ENCODE data around the gene ZCCHC14. TPM values are rescaled to one million over a fixed set of nuclear protein-coding genes. Genes with fewer than 3 reads are reported as not detected.

ZCCHC14 gene
- total RNA-seq, 1 experiment from 2014 or later = 28.2 TPM

DNA sequence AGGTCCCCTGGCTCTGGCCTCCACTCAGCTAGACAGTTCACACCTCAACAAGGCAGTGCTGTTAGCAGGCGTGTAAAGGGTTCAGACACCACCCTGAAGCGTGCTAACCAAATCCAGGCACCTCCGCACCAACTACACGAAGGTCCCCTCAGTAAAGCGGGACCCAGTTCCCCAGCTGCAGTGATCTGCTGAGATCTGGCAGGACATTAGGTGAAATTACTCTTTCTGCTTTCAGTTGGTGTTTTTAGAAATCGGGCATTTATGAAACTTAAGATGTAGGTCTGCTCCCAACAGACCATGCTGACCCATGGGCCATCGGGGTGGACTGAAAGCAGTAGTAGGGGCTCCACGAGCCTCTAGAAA is 136.4 kb downstream of the ZCCHC14 start:
- H3K27ac Mint-ChIP-seq (ENCODE audit: low read depth, unreplicated experiment) = no peak overlapping the region
- ChIA-PET POLR2A (interaction anchor here (0.6 to 0.7 kb wide), 3 partner anchors 13 to 793 kb away, joined by 3 to 6 read pairs (median 3); no protein-coding TSS in a partner anchor), CTCF (interaction anchor here (0.6 kb wide), 2 partner anchors 30 to 281 kb away, joined by 3 to 4 read pairs; no protein-coding TSS in a partner anchor)
- H3K4me1 Mint-ChIP-seq (ENCODE audit: insufficient read depth, unreplicated experiment) = no peaks in the 10 kb centered on the region
- no peak for DNase-seq (ENCODE audit: unreplicated experiment)
- intact Hi-C loops (cut with micrococcal nuclease) = no loop called here
- TF ChIP-seq, protein P1, sequence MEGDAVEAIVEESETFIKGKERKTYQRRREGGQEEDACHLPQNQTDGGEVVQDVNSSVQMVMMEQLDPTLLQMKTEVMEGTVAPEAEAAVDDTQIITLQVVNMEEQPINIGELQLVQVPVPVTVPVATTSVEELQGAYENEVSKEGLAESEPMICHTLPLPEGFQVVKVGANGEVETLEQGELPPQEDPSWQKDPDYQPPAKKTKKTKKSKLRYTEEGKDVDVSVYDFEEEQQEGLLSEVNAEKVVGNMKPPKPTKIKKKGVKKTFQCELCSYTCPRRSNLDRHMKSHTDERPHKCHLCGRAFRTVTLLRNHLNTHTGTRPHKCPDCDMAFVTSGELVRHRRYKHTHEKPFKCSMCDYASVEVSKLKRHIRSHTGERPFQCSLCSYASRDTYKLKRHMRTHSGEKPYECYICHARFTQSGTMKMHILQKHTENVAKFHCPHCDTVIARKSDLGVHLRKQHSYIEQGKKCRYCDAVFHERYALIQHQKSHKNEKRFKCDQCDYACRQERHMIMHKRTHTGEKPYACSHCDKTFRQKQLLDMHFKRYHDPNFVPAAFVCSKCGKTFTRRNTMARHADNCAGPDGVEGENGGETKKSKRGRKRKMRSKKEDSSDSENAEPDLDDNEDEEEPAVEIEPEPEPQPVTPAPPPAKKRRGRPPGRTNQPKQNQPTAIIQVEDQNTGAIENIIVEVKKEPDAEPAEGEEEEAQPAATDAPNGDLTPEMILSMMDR (IDR thresholded peaks at IDR 0.05; ENCODE audit: unreplicated experiment) = no peak
- H3K9me3 Mint-ChIP-seq (ENCODE audit: unreplicated experiment) = no peaks in the 10 kb centered on the region
- no peak overlapping the region for H3K4me3 Mint-ChIP-seq (ENCODE audit: unreplicated experiment)
- peaks cover 73% of the 10 kb centered on the region for H3K36me3 Mint-ChIP-seq (ENCODE audit: insufficient read depth, unreplicated experiment)
- BruUV-seq (replicated peaks) = no TSS peak
- no peaks in the 10 kb centered on the region for H3K27me3 Mint-ChIP-seq (ENCODE audit: insufficient read depth, unreplicated experiment)

Other genes starting within 250 kb of the ZCCHC14 start
- 5.7 and 5.8 TPM in 2 replicates for gene C16orf95, start 175.6 kb downstream of the ZCCHC14 start, total RNA-seq (2022)
- gene FBXO31, start 109.2 kb downstream of the ZCCHC14 start, total RNA-seq (2022) = 43.2 and 53.9 TPM in 2 replicates
- gene MAP1LC3B, start 100.7 kb downstream of the ZCCHC14 start, total RNA-seq (2022) = 271 and 348 TPM in 2 replicates
- not detected in 2 replicates for gene JPH3, start 109.5 kb upstream of the ZCCHC14 start, total RNA-seq (2022)